T-helper 1 cell treated with Interleukin-12 subunit alpha and Interleukin-12 subunit beta and Interleukin-4 antibody, amounts not matched to agents 30 ng/mL and 1 ng/mL, for 36 hours (primary cell): ENCODE measurements around the gene IL12RB1. TPM values are rescaled to one million over a fixed set of nuclear protein-coding genes. Genes with fewer than 3 reads are reported as not detected.

ENCODE experiments used
- intact Hi-C: fragments of 100-400 bp; cut with micrococcal nuclease; formaldehyde crosslinking; loops from one replicate; pipeline ENCODE4 v1.15.1; 2024
- total RNA-seq: library from RNA; stranded (reverse); gene quantifications from 2 replicates; pipeline ENCODE4 v1.2.3, GENCODE V29; 2022

The IL12RB1 gene
- total RNA-seq, 1 donor from 2014 or later: 131 TPM

GRCh38 chr19:18013210-18014111 lies 73.3 kb downstream of the IL12RB1 start:
- intact Hi-C loops: loop anchor here (1.0 kb wide), 2 partner anchors 9 to 32 kb away; no protein-coding TSS in a partner anchor

- intact Hi-C loops: no loop called here
These were observed 76.6 kb downstream of the IL12RB1 start for GRCh38 chr19:18010149-18010548.

- intact Hi-C loops: loop anchor here (2.0 kb wide), 2 partner anchors 13 to 243 kb away; no protein-coding TSS in a partner anchor
These were observed 77.2 kb downstream of the IL12RB1 start for GRCh38 chr19:18009412-18010066.

Other genes with a start within 250 kb of the IL12RB1 start
- 336 and 345 TPM in 2 replicates for gene JAK3, start 239.0 kb downstream of the IL12RB1 start, total RNA-seq
- gene RPL18A, start 227.0 kb downstream of the IL12RB1 start, total RNA-seq: 2,028 and 2,084 TPM in 2 replicates
- gene SLC5A5, start 215.0 kb downstream of the IL12RB1 start, total RNA-seq: 1.6 and 2.2 TPM in 2 replicates
- 64.3 and 72.2 TPM in 2 replicates for gene CCDC124, start 153.9 kb downstream of the IL12RB1 start, total RNA-seq
- gene KCNN1, start 119.8 kb downstream of the IL12RB1 start, total RNA-seq: 0.20 TPM in 1 of 2 replicates, not detected in the other
- gene ARRDC2, start 78.8 kb downstream of the IL12RB1 start, total RNA-seq: 68.1 and 80.2 TPM in 2 replicates
- gene MAST3, start 10.8 kb upstream of the IL12RB1 start, total RNA-seq: 38.9 and 39.0 TPM in 2 replicates
- 13.0 and 14.6 TPM in 2 replicates for gene PIK3R2, start 66.2 kb upstream of the IL12RB1 start, total RNA-seq
- gene IFI30, start 86.9 kb upstream of the IL12RB1 start, total RNA-seq: 133 and 143 TPM in 2 replicates
- gene MPV17L2, start 106.3 kb upstream of the IL12RB1 start, total RNA-seq: 10.3 and 11.9 TPM in 2 replicates
- gene RAB3A, start 117.1 kb upstream of the IL12RB1 start, total RNA-seq: 3.6 and 4.8 TPM in 2 replicates
- not detected in 2 replicates for gene PDE4C, start 139.5 kb upstream of the IL12RB1 start, total RNA-seq
- 3.4 and 4.6 TPM in 2 replicates for gene IQCN, start 187.5 kb upstream of the IL12RB1 start, total RNA-seq
- gene JUND, start 194.7 kb upstream of the IL12RB1 start, total RNA-seq: 295 and 303 TPM in 2 replicates
- 120 and 125 TPM in 2 replicates for gene LSM4, start 236.1 kb upstream of the IL12RB1 start, total RNA-seq